Activated CD8-positive, alpha-beta T cell treated with anti-CD3 and anti-CD28 coated beads for 36 hours (primary cell): Measurements from ENCODE around the gene HSPA12A. TPM values are rescaled to one million over a fixed set of nuclear protein-coding genes. Genes with fewer than 3 reads are reported as not detected.

Experiments used
- ATAC-seq: fragments of 200-7000 bp; cut with Tn5 transposase; one replicate; pipeline ENCODE4 v1.10.0; 2021; ENCODE audit warnings: mild to moderate bottlenecking, moderate library complexity
- CTCF ChIA-PET: fragments of 350-600 bp; sonication (Branson Sonifier 250); formaldehyde crosslinking; loops from one replicate; lab custom pipeline; 2021; ENCODE audit warnings: antibody characterized with exemption; lab: Charles Lee
- POLR2A ChIA-PET: fragments of 350-600 bp; sonication (Branson Sonifier 250); formaldehyde crosslinking; loops from one replicate; lab custom pipeline; 2021; ENCODE audit warnings: antibody characterized with exemption; lab: Charles Lee
- DNase-seq: peaks from one replicate; pipeline ENCODE4 v3.0.0-alpha.2; 2020
- H3K27ac Mint-ChIP-seq: one replicate; pipeline ENCODE4 v1.8.0; 2021; ENCODE audit warnings: mild to moderate bottlenecking, mixed read lengths
- H3K27me3 Mint-ChIP-seq: one replicate; pipeline ENCODE4 v1.8.0; 2021; ENCODE audit warnings: mixed read lengths
- H3K36me3 Mint-ChIP-seq: one replicate; pipeline ENCODE4 v1.8.0; 2021; ENCODE audit warnings: low read depth, mixed read lengths
- H3K4me1 Mint-ChIP-seq: one replicate; pipeline ENCODE4 v1.8.0; 2021; ENCODE audit warnings: low read depth, mixed read lengths
- H3K4me3 Mint-ChIP-seq: one replicate; pipeline ENCODE4 v1.8.0; 2021; ENCODE audit warnings: mild to moderate bottlenecking, moderate library complexity, mixed read lengths
- H3K9me3 Mint-ChIP-seq: one replicate; pipeline ENCODE4 v1.8.0; 2021; ENCODE audit warnings: mixed read lengths
- intact Hi-C: fragments of 100-400 bp; cut with micrococcal nuclease; formaldehyde crosslinking; loops from one replicate; pipeline ENCODE4 v1.10.0; 2022
- total RNA-seq, 2 experiments: library from RNA; stranded (reverse); gene quantifications; one replicate each; pipeline ENCODE4 v1.2.3, GENCODE V29; 2021
- TF ChIP-seq, protein P1 (sequence below): fragments of 200-600 bp; IDR thresholded peaks from one replicate; pipeline ENCODE4 v1.8.0; 2022; ENCODE audit warnings: antibody characterized with exemption, mild to moderate bottlenecking

Gene HSPA12A
- total RNA-seq, 2 experiments from 2014 or later: 0.07 TPM; not detected in 1

DNA sequence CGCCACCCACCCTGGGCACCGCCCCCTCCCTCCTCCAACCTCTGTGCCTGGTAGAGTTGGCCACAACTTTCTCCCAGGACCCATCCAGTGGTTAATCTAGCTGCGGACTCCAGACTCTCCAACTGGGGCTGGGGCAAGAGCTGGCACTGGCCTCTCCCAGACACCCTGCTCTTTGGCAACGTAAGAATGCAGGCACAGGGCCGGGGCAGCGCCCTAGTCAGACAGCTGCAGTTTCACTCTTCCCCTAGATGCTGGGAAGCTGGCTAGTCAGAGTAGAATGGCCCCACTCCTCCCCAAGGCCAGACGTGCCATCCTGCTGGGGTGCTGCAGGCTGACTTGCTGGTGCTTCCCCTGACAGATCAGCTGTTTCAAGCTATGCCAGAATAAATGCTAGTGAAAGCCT, 22.1 kb downstream of the HSPA12A start:
- Mint-ChIP-seq H3K9me3 (no peaks in the 10 kb centered on the region), H3K27ac (no peak overlapping the region), H3K4me1 (peaks cover 22% of the 10 kb centered on the region), H3K4me3 (no peak overlapping the region), H3K27me3 (peaks cover 45% of the 10 kb centered on the region), H3K36me3 (no peaks in the 10 kb centered on the region)
- ChIA-PET POLR2A (no interaction called here), CTCF (interaction anchor here (0.7 kb wide), 1 partner anchor 46 kb away, joined by 3 read pairs; no protein-coding TSS in a partner anchor)
- ATAC-seq (no peak), DNase-seq (no peak)
- intact Hi-C loops: no loop called here
- TF ChIP-seq, protein P1, sequence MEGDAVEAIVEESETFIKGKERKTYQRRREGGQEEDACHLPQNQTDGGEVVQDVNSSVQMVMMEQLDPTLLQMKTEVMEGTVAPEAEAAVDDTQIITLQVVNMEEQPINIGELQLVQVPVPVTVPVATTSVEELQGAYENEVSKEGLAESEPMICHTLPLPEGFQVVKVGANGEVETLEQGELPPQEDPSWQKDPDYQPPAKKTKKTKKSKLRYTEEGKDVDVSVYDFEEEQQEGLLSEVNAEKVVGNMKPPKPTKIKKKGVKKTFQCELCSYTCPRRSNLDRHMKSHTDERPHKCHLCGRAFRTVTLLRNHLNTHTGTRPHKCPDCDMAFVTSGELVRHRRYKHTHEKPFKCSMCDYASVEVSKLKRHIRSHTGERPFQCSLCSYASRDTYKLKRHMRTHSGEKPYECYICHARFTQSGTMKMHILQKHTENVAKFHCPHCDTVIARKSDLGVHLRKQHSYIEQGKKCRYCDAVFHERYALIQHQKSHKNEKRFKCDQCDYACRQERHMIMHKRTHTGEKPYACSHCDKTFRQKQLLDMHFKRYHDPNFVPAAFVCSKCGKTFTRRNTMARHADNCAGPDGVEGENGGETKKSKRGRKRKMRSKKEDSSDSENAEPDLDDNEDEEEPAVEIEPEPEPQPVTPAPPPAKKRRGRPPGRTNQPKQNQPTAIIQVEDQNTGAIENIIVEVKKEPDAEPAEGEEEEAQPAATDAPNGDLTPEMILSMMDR: no peak

DNA sequence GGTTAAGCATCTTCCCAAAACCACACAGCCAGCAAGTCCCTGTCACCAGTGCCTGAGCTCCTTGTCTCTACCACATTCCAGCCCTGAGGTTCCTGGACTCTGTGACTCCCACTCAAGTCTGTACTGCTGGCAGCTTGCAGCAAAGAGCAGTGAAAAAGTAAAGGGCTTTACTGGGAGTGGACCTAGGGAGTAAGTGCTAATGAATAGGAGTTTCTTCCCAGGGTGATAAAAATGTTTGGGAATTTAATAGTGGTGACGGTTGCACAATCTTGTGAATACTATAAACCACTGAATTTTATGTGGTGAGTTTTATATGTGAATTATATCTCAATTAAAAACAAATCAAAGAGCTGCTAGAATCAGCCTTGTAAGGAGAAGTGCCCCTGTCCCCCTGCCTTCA, 22.6 kb downstream of the HSPA12A start:
- ChIA-PET CTCF (no interaction called here), POLR2A (no interaction called here)
- no peaks in the 10 kb centered on the region for H3K9me3 Mint-ChIP-seq
- no peak overlapping the region for H3K27ac Mint-ChIP-seq
- H3K4me1 Mint-ChIP-seq: peaks cover 21% of the 10 kb centered on the region
- H3K36me3 Mint-ChIP-seq: no peaks in the 10 kb centered on the region
- peaks cover 43% of the 10 kb centered on the region for H3K27me3 Mint-ChIP-seq
- intact Hi-C loops: no loop called here
- TF ChIP-seq, protein P1: no peak
- DNase-seq (no peak), ATAC-seq (no peak)
- no peak overlapping the region for H3K4me3 Mint-ChIP-seq

DNA sequence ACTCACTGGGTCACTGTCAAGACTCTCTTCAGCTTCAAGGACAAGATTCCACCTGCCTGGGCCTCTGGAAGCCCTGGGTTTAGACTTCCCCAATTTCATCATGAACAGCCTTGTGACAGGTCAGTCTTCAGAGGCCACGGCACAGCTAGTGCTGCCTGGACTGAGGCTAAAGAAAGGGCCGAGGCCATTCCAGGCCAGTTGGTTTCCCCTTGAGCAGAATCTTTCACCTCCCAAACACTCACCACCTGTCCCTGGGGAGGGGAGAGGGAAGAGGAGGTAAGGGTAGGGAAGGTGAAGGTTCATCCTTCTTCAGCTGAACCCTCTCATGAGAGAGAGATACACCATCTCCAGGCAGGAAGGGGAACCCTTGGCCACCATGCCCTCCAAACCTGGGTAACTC, 24.3 kb downstream of the HSPA12A start:
- Mint-ChIP-seq H3K4me3 (no peak overlapping the region), H3K27ac (no peak overlapping the region), H3K4me1 (peaks cover 4% of the 10 kb centered on the region), H3K9me3 (no peaks in the 10 kb centered on the region), H3K36me3 (no peaks in the 10 kb centered on the region), H3K27me3 (peaks cover 50% of the 10 kb centered on the region)
- intact Hi-C loops: no loop called here
- ATAC-seq (no peak), DNase-seq (no peak)
- TF ChIP-seq, protein P1: no peak
- ChIA-PET CTCF (interaction anchor here (2.5 kb wide), 1 partner anchor 70 kb away, joined by 9 read pairs; no protein-coding TSS in a partner anchor), POLR2A (no interaction called here)

DNA sequence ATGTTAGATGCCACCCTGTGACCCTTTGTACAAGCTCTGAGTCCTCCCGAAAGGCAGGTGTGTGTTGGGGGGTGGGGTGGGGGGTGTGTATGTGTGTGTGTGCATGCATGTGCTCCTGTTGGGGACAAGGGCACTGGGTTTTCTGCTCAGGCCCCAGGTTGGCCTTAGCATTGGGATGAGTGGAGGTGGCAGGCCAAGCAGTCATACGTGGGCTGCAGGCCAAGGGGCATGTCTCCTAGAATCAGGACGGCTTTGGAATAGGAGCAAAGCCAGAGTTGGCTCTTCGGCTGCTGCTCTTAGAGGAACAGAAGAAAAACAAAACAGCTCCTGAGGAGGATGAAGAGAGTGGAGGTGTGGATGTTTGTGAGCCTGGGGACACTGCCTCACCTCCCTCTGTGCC, 26.0 kb downstream of the HSPA12A start:
- intact Hi-C loops: no loop called here
- ChIA-PET CTCF (interaction anchor here (1.8 to 2.5 kb wide), 2 partner anchors 35 to 71 kb away, joined by 5 to 9 read pairs; no protein-coding TSS in a partner anchor), POLR2A (no interaction called here)
- Mint-ChIP-seq H3K36me3 (no peaks in the 10 kb centered on the region), H3K4me1 (peaks cover 2% of the 10 kb centered on the region), H3K27me3 (peaks cover 36% of the 10 kb centered on the region), H3K27ac (no peak overlapping the region), H3K4me3 (no peak overlapping the region), H3K9me3 (no peaks in the 10 kb centered on the region)
- TF ChIP-seq, protein P1: no peak
- DNase-seq (no peak), ATAC-seq (no peak)

DNA sequence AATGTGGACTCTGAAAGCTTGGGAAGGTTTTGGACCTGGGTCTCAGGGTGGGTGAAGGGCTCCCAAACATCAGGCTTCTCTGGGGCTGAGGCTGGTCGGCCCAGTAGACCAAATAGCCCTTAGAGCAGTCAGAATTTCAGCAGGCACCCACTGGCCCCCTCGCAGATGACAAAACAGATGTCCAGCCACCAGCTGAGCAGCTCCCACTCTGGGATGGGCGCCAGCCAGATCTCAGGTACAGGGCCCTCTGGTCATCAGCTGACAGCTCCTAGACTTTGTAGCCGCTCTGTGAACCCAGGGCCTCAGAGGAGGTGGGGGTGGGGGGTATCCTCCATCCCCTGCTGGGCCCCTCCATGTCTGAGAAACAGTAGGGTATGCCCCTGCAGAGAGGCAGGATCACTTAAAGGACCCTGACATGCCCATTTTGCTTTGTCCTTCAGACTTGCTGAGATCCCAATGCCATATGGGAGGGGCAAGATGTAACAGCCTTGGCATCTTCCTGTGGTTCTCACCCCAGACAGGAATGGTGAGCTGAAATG, 26.5 kb downstream of the HSPA12A start:
- Mint-ChIP-seq H3K4me3 (no peak overlapping the region), H3K36me3 (no peaks in the 10 kb centered on the region), H3K9me3 (no peaks in the 10 kb centered on the region), H3K4me1 (no peaks in the 10 kb centered on the region), H3K27me3 (peaks cover 32% of the 10 kb centered on the region), H3K27ac (no peak overlapping the region)
- intact Hi-C loops: no loop called here
- TF ChIP-seq, protein P1: no peak
- DNase-seq (no peak), ATAC-seq (no peak)
- CTCF ChIA-PET: interaction anchor here (1.8 kb wide), 1 partner anchor 34 kb away, joined by 5 read pairs; no protein-coding TSS in a partner anchor
- POLR2A ChIA-PET: no interaction called here
